Head of caudate nucleus (tissue), 42 donors: ENCODE data around the gene PSMD6.

ENCODE experiments used
- DNase-seq, 42 donors: peaks; one replicate each; pipeline versions ENCODE4 v3.0.0 to v3.0.0-alpha.2; 2020 to 2021; ENCODE audit warnings: mixed read lengths in 7 of 42
- intact Hi-C: fragments of 100-400 bp; cut with DNase I; formaldehyde crosslinking; loops from one replicate; pipeline ENCODE4 v1.15.0; 2022

Gene PSMD6

DNA sequence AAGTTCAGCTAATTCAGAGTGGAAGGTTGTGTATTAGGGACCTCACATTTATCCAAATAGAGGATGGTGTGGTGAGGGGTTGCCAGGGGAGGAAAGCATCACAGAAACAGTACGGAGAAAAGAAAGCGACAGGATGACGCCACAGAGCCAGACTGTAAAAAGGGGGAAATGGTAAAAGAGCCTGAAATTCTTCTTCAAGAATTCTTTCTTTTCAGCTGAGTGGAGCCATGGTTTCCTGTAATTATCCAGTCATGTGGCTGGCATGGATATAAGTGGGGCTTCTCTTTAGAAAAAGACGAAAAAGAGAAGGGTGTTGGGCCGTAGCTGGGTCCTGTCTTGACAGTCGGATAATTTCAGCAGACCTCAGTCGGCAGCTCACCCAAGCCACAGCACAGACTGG lies 24.5 kb upstream of the PSMD6 start:
- intact Hi-C loops, result no loop called here
- DNase-seq, result no peak

- intact Hi-C loops, result no loop called here
- no peak for DNase-seq
These were observed 23.8 kb upstream of the PSMD6 start for GRCh38 chr3:64046996-64047594.

DNA sequence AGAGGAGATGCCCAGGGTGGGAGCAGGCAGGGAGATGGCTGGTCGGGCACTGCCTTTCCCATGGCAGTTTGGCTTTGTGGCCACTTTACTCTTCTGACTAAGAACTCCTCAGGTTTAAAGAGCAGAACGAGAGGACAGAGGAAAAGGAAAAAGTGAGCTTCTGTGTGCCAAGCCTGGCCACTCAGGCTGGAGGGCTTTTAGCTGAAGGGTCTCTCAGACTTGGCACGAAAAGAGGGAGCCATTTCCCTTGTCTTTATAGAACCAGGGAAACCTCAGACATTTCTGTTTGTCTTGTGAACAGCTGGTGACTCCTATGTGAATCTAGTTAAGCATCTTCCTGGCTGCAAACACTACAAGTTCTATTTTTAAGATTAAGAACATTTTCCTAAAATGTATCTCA lies 23.3 kb upstream of the PSMD6 start:
- intact Hi-C loops, result no loop called here
- DNase-seq, result no peak

DNA sequence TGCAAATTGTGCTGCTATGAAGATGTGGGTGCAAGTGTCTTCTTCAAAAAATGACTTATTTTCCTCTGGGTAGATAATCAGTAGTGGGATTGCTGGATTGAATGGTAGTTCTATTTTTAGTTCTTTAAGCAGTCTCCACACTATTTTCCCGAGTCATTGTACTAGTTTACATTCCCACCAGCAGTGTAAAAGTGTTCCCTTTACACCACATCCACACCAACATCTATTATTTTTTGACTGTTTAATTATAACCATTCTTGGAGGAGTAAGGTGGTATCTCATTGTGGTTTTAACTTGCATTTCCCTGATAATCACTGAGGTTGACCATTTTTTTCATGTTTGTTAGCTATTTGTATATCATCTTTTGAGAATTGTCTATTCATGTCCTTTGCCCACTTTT lies 19.7 kb upstream of the PSMD6 start:
- DNase-seq, result no peak
- intact Hi-C loops, result no loop called here

DNA sequence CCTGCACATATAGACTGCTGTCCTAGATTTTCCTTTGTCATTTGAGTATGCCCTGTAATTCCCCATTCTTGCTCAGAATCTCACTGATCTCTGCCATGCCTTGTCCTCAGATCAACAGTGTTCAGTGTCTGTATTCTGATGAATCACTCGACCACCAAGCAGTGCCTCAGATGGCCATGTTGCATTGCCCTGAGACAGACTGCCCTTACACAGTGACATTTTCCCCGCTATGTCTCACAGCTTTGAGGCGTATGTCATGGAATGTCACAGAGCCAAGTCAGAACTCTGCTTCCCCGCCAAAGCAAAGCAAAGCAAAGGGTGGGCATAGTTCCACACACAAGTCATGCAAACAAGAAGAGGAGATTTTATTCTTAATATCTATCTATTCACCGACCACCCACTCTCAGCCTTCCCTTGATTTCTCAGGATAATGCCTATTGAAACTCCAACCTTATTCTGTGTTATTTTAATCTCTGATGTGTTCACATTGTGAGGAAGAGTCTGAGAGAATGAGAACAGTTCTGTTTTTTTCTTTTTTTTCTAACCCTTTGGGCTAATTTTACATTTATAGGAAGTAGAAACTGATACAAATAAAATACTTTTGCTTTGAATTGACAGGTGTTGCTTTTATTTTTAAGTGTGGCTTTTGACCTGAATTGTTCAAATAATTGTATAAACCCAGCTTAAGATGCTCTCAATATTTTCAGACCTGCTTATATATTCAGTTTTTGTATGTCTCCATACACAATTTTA lies 16.9 kb upstream of the PSMD6 start:
- peak in 1 of 42 donors; percentile 36 for DNase-seq
- intact Hi-C loops, result loop anchor here (10.0 kb wide), 1 partner anchor 185 kb away; the partner anchor contains the start of gene PRICKLE2

DNA sequence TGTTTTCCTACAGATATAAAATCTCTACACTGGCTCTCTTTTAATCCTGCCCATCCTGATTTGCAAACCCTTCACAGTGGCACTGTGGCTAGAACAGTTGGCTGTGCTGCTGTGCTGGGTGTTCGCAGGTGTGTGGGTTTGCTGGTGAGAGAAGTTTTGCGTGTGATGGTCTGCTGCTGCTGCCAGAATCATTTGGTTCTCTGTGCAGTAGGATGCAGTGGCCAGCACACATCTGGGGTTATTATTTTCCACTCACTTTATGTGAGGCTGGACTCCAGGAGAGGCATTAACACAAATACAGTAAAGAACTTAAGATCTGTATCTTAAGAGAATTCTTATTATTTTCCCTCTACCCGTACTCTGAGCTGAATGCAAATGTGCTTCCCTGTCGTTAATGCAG lies 16.0 kb upstream of the PSMD6 start:
- no peak for DNase-seq

DNA sequence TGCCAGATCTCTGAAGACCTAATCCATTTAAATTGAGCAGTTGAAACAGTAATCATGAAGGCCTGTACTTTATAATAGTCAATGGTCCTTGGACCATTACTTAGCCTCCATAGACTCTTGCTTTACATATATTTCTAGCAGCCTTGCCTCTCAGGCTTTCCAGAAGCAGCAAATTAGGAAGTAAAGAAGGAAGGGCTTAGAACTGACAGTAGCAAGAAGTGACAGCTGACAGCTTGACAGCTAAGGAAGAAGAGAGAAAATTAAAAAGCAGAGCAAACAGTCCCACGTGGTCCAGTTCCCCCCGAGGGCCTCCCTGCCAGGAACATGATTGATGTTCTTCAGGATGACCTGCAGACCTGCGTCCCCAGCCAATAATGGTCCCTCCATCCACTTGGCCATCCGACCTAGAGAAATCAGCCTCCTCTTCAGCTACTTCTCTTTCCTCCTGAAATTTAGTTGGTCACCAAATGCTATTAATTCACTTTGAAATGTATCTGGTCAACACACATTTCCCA lies 15.0 kb upstream of the PSMD6 start:
- intact Hi-C loops, result loop anchor here (10.0 kb wide), 1 partner anchor 186 kb away; the partner anchor contains the start of gene PRICKLE2
- DNase-seq, result no peak

More for the DNA sequence above, 16.0 kb upstream of the PSMD6 start:
- intact Hi-C loops, result loop anchor here (10.0 kb wide), 1 partner anchor 185 kb away; the partner anchor contains the start of gene PRICKLE2

DNA sequence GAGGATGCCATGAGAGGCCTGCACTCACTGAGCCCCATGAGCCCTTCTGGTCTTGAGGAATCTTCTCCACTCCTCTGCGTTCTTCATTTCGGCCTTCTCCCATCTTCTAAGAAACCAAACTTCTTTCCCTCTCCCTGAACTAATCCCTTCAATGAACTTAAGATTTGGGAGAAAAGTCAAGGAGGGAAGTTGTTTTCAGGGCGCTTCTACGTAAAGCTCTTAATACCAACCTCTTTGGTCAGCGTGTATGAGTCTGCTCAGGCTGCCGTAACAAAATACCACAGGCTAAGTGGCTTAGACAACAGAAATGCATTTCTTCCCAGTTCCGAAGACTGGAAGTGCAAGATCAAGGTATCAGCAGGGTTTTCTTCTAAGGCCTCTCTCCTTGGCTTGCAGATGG lies 13.8 kb upstream of the PSMD6 start:
- intact Hi-C loops, result loop anchor here (10.0 kb wide), 1 partner anchor 188 kb away; the partner anchor contains the start of gene PRICKLE2

GRCh38 chr3:64033069-64033468 lies 9.8 kb upstream of the PSMD6 start:
- DNase-seq, result no peak
- intact Hi-C loops, result loop anchor here (5.0 to 10.0 kb wide), 3 partner anchors 192 to 454 kb away; partner anchors contain the start of gene PRICKLE2

More for the DNA sequence above, 13.8 kb upstream of the PSMD6 start:
- DNase-seq, result no peak

DNA sequence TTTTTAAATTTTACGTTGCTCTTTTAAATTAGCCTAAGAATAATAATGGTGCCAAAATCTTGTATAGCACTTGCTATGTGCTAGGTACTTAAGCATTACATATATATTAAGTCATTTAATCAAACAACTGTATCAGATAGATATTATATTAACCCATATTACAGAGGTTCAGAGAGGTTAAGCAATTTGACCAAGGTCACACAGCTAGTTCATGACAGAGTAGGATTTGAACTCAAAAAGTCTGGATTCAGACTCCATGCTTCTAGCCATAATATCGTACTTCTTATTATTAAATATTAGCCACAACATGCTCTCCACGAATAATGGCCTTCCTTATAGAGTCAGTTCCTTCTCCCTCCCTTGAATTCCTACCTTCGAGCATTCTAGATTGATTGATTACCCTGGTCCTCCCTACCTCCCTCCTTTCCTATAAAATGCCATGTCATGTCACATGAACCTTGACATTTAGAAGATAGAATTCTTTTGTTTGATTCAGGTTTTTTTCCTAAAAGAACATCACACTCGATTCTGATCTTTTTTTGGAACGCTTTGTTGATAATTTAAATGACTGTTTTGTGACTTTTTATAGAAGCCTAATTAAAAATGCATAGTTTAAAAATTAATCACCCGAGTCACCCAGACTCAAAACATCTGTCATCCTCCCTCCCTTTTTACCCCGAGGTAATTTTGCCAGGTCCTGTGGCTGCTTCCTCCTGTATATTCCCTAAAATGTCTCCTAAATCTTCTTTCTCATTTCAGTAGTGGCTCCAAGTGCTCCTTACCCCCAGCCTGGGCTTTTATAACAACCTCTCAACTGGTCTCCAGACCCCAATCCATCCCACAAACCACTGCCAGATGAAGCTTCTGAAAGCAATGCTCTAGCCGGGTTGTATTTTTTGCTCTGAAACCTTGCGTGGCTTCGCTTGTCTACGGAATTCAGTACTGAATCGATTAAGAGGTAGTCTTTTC lies 8.5 kb upstream of the PSMD6 start:
- intact Hi-C loops, result loop anchor here (5.0 to 10.0 kb wide), 3 partner anchors 193 to 455 kb away; partner anchors contain the start of gene PRICKLE2

DNA sequence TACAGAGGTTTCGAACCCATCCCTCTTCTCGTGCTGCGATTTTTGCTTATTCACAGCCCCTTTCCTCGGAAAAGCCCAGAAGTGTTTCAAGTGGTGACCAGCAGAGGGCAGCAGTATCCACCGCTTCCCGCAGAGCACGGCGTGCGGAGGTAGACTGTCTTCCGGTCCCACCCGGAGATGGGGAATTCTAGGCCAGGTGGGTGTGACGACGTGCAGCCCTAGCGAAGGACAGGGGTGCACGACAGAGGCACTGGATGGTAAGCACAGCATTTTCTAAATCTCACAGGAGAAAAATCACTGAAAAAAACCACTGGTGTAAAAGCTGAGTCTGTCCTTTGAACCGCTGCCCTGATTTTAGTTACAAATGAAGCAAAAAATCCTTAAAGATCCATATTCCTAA lies 7.4 kb upstream of the PSMD6 start:
- intact Hi-C loops, result loop anchor here (5.0 to 10.0 kb wide), 3 partner anchors 194 to 457 kb away; partner anchors contain the start of gene PRICKLE2

More for the DNA sequence above, 8.5 kb upstream of the PSMD6 start:
- DNase-seq, result no peak

GRCh38 chr3:64029287-64029686 lies 6.0 kb upstream of the PSMD6 start:
- intact Hi-C loops, result no loop called here
- no peak for DNase-seq

More for the DNA sequence above, 7.4 kb upstream of the PSMD6 start:
- peak; percentile 46 to 92 (median 80) for DNase-seq

DNA sequence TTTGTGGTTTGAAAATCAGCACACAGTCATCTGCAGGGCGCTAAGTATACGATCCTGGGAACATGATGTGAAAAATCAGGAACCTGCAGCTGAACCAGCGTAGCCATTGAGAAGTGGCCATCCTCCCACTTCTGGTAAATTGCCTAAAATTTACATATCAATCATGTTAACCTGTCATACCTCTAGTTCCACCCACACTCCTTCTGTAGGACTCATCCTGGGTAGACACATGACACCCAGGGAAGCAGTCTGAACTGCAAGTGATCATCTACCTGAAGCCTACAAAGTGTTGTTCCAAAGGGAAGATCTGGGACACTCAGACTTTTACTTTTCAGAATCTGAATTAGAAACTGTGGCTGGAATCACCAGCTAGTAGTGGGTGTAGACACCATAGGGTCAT lies 5.5 kb upstream of the PSMD6 start:
- intact Hi-C loops, result no loop called here

GRCh38 chr3:64027658-64028057 lies 4.4 kb upstream of the PSMD6 start:
- no peak for DNase-seq
- intact Hi-C loops, result no loop called here

More for the DNA sequence above, 5.5 kb upstream of the PSMD6 start:
- peak in 1 of 42 donors; percentile 17 for DNase-seq

GRCh38 chr3:64026346-64026745 lies 3.1 kb upstream of the PSMD6 start:
- intact Hi-C loops, result no loop called here
- DNase-seq, result no peak

DNA sequence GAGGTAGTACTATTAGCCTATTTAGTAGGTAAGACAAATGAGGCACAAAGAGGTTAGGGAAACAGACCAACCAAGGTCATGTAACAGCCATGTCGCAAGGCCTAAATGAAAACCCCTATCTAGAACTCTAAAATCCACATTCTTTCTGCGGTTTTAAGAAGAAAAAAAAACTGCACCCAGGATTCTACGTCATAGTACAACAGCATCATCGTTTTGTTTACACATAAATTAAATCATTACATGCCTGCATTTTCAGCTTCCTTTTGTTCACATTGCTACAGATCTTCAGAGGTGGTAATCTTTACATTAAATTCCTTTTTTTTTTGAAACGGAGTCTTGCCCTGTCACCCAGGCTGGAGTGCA lies 548 bp upstream of the PSMD6 start:
- intact Hi-C loops, result no loop called here
- no peak for DNase-seq

DNA sequence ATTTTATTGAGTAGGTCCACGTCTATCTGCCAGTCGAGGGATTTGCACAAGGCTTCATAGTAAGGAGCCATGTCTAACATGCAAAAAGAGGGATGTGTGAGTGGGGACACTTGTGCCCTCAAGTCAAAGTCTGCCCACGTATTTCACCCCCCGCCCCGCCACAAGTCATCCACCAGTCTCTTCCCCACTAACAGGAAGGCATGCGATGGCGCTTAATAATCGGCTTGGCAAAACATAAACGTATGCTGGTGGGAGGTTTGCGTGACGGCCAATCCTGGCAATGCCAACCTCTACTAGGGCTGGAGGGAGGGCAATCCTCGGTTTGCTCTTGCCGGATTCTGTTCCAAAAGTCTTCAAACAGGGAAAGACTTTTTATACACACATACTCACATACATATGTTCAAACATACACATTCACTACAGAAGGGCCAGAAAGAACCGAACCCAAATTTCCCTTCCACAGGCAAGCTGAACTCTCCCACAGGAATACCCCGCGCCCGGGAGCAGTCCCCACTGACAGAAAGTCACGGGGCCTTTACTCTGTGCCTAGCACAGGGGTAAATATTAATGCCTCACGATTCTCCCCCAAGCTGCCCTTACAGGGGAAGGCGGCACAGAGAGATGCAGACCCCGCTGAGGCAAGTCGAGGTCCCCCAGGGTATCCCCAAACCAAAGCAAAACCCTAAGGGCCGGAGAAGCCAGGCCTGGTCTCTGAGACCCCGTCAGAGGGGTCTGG lies 675 bp downstream of the PSMD6 start:
- intact Hi-C loops, result no loop called here
- DNase-seq, result peak in 3 of 42 donors; percentile 7 to 37 (median 23)

- DNase-seq, result no peak
- intact Hi-C loops, result no loop called here
These were observed 1.4 kb downstream of the PSMD6 start for GRCh38 chr3:64021922-64022321.
